Measurements from ENCODE around the gene PGLYRP2.

DNA sequence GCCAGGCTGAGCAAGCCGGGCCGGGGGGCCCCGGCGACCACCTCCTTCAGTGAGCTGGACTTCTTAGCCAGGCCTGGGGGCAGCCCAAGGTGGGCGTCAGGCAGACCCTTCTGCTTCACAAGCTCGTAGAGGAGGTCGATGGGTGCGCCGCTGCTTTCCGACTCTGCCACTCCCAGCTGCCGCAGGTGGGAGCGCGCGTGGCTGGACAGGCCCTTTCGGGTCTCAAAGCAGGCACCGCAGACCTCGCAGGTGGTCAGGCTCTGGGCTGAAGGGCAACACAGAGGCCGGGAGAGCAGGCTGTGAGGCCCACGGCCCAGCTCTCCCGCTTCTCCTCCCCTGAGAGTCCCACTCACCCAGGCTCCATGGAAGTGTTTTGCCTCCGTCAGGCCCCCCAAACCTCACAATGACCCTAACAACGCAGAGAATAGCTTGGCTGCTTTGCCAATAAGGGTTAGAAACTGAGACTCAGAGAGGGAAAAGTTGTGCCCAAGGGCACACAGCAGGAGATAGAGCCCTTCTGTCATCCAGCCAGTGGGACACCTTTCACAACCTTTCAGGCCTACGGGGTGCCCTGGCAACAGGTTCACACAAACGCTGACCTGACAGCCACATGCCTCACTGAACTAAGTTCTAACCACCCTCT lies 49.4 kb downstream of the PGLYRP2 start:
- TF ChIP-seq, protein P1, sequence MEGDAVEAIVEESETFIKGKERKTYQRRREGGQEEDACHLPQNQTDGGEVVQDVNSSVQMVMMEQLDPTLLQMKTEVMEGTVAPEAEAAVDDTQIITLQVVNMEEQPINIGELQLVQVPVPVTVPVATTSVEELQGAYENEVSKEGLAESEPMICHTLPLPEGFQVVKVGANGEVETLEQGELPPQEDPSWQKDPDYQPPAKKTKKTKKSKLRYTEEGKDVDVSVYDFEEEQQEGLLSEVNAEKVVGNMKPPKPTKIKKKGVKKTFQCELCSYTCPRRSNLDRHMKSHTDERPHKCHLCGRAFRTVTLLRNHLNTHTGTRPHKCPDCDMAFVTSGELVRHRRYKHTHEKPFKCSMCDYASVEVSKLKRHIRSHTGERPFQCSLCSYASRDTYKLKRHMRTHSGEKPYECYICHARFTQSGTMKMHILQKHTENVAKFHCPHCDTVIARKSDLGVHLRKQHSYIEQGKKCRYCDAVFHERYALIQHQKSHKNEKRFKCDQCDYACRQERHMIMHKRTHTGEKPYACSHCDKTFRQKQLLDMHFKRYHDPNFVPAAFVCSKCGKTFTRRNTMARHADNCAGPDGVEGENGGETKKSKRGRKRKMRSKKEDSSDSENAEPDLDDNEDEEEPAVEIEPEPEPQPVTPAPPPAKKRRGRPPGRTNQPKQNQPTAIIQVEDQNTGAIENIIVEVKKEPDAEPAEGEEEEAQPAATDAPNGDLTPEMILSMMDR (IDR thresholded peaks at IDR 0.05; ENCODE audit: extremely low read depth in 1 of 2, insufficient read depth in 1 of 2, low read depth in 1 of 2, low read length in 2 of 2), result no peak
- TF ChIP-seq POLR2A (IDR thresholded peaks at IDR 0.05; ENCODE audit: low read depth, low read length) (no peak), MYC (IDR thresholded peaks at IDR 0.05; ENCODE audit: low read depth, low read length) (no peak)
